Brain microvascular endothelial cell (primary cell): ENCODE data around the gene LRP1.

Experiments
- DNase-seq: peaks from one replicate; pipeline ENCODE4 v3.0.0-alpha.2; 2020
- H3K27ac ChIP-seq: fragments of 250-450 bp; sonication (Bioruptor Pico); 2 replicates; pipeline ENCODE4 v1.5.1; 2020; ENCODE audit warnings: mild to moderate bottlenecking, moderate library complexity
- H3K27me3 ChIP-seq: fragments of 250-450 bp; sonication (Bioruptor Pico); replicated peaks from 2 replicates; pipeline ENCODE4 v1.5.1; 2020; ENCODE audit warnings: mild to moderate bottlenecking
- H3K36me3 ChIP-seq: fragments of 250-450 bp; sonication (Bioruptor Pico); replicated peaks from 2 replicates; pipeline ENCODE4 v1.5.1; 2020; ENCODE audit warnings: mild to moderate bottlenecking
- H3K4me3 ChIP-seq: 2 replicates; pipeline ENCODE4 v1.5.1; 2011; ENCODE audit warnings: low read depth, mild to moderate bottlenecking, control low read depth, low read length, moderate library complexity
- in situ Hi-C: cut with HindIII; loops from 2 replicates; pipeline ENCODE4 v1.10.0; 2017; ENCODE audit warnings: low sequenced_read_pairs, low pct_ligation_motif_present
- TF ChIP-seq, protein P1 (sequence below): IDR thresholded peaks from 2 replicates; pipeline ENCODE4 v1.5.1; 2011; ENCODE audit warnings: low read depth, mild to moderate bottlenecking, moderate library complexity, low read length, control low read depth, inconsistent platforms; ENCODE audit errors: missing control alignments

The LRP1 gene

DNA sequence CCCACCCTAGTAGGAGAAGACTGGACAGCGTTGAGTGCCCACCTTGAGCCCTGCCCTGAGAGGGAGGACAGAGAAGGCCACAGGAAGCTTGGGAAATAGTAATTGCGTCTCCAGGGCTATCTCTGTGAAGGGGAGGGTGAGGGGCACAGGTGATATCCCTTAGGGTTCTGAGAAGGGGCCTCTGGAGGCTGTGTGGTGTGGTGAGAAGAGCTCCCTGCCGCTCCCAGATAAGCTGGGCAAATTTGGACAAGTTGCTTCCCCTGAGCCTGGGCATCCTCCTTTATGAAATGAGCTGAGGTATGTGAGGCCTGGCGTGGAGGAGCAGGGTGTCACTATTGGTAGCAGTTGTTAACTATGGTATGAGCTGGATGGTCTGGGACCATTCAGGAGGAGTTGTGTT is 42.6 kb downstream of the LRP1 start:
- DNase-seq = no peak
- Histone ChIP-seq H3K27me3 (no peaks in the 10 kb centered on the region), H3K27ac (no peak overlapping the region), H3K4me3 (no peak overlapping the region), H3K36me3 (peaks cover 60% of the 10 kb centered on the region)
- in situ Hi-C loops = no loop called here
- TF ChIP-seq, protein P1, sequence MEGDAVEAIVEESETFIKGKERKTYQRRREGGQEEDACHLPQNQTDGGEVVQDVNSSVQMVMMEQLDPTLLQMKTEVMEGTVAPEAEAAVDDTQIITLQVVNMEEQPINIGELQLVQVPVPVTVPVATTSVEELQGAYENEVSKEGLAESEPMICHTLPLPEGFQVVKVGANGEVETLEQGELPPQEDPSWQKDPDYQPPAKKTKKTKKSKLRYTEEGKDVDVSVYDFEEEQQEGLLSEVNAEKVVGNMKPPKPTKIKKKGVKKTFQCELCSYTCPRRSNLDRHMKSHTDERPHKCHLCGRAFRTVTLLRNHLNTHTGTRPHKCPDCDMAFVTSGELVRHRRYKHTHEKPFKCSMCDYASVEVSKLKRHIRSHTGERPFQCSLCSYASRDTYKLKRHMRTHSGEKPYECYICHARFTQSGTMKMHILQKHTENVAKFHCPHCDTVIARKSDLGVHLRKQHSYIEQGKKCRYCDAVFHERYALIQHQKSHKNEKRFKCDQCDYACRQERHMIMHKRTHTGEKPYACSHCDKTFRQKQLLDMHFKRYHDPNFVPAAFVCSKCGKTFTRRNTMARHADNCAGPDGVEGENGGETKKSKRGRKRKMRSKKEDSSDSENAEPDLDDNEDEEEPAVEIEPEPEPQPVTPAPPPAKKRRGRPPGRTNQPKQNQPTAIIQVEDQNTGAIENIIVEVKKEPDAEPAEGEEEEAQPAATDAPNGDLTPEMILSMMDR = no peak

DNA sequence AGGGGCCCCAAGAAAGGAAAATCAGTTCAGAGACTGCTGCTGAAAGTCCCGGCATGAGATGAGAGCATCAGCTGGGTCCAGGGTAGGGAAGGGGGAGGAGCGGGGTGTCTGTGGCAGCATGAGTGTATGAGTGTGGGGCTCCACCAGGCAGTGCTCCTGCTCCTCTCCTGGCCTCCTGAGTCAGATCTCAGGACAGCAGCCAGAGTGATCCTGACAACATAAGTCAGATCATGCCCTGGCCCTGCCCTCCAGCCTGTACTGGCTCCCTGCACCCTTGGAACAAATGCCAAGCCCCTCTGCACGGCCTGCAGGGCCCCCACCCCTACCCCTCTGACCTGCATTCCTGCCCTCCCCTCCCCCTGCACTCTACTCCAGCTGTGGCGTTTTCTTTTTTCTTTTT is 43.4 kb downstream of the LRP1 start:
- DNase-seq = no peak
- no peak overlapping the region for H3K27ac ChIP-seq
- H3K36me3 ChIP-seq = peaks cover 60% of the 10 kb centered on the region
- no peak overlapping the region for H3K4me3 ChIP-seq
- H3K27me3 ChIP-seq = no peaks in the 10 kb centered on the region
- in situ Hi-C loops = no loop called here
- TF ChIP-seq, protein P1 = no peak

DNA sequence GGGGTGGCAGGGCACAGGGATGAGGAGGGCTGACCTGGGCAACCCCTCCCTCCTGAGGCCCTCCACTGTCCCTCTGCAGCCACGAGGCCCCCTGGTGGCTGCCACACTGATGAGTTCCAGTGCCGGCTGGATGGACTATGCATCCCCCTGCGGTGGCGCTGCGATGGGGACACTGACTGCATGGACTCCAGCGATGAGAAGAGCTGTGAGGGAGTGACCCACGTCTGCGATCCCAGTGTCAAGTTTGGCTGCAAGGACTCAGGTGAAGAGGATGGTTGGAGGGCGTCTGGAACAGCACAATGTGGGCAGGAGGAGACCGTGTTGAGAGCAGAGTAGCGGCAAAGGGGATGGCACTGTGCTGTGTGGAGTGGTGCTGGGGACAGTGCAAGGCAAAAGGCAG is 44.8 kb downstream of the LRP1 start:
- Histone ChIP-seq H3K27me3 (no peaks in the 10 kb centered on the region), H3K27ac (no peak overlapping the region), H3K36me3 (peaks cover 60% of the 10 kb centered on the region), H3K4me3 (no peak overlapping the region)
- DNase-seq = no peak
- TF ChIP-seq, protein P1 = peak; percentile 80
- in situ Hi-C loops = no loop called here

DNA sequence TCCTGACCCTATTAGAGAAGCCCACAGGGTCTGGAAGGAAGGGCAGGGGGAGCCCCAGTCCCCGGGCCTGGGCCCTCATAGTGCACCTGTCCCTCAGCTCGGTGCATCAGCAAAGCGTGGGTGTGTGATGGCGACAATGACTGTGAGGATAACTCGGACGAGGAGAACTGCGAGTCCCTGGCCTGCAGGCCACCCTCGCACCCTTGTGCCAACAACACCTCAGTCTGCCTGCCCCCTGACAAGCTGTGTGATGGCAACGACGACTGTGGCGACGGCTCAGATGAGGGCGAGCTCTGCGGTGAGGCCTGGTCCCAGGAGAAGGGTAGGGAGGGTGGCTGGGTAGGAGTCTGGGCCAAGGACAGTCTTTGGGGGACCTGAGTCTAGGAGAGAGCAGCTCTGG is 45.4 kb downstream of the LRP1 start:
- peaks cover 61% of the 10 kb centered on the region for H3K36me3 ChIP-seq
- no peak for DNase-seq
- in situ Hi-C loops = no loop called here
- H3K27me3 ChIP-seq = no peaks in the 10 kb centered on the region
- no peak overlapping the region for H3K4me3 ChIP-seq
- TF ChIP-seq, protein P1 = no peak
- H3K27ac ChIP-seq = no peak overlapping the region

DNA sequence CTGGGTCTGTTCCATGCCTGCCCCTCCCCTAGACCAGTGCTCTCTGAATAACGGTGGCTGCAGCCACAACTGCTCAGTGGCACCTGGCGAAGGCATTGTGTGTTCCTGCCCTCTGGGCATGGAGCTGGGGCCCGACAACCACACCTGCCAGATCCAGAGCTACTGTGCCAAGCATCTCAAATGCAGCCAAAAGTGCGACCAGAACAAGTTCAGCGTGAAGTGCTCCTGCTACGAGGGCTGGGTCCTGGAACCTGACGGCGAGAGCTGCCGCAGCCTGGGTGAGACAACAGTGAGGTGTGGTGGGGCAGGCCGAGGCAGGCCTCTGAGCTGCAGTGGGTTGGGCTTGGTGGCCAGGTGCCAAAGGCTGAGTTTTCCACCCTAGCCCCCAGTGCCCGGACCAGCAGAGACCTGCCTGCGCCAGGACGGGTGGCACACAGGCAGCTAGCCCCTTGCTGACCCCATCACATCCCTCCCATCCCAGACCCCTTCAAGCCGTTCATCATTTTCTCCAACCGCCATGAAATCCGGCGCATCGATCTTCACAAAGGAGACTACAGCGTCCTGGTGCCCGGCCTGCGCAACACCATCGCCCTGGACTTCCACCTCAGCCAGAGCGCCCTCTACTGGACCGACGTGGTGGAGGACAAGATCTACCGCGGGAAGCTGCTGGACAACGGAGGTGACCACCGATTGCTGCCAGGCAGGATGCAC is 47.3 kb downstream of the LRP1 start:
- peaks cover 69% of the 10 kb centered on the region for H3K36me3 ChIP-seq

More for the DNA sequence above, 47.3 kb downstream of the LRP1 start:
- in situ Hi-C loops = no loop called here
- Histone ChIP-seq H3K4me3 (no peak overlapping the region), H3K27ac (no peak overlapping the region), H3K27me3 (no peaks in the 10 kb centered on the region)
- peak; percentile 44 for DNase-seq
- TF ChIP-seq, protein P1 = peak; percentile 89
